ENCODE data around the gene EXOSC5. TPM values are rescaled to one million over a fixed set of nuclear protein-coding genes. Genes with fewer than 3 reads are reported as not detected.

Gene EXOSC5
- total RNA-seq, 1 experiment from 2014 or later = 58.7 TPM

DNA sequence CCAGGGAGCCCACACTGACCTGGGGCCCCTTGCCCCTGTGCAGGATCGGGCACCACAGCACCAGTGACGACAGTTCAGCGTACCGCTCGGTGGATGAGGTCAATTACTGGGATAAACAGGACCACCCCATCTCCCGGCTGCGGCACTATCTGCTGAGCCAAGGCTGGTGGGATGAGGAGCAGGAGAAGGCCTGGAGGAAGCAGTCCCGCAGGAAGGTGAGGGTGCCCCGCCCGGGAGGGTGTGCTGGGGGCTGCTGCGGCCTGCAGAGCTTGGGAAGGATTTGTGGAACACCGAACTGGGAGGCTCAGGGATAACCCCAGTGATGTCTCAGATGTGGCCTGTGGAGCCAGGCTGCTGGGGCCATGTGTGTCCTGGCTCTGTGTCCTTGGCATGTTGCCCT is 25.8 kb upstream of the EXOSC5 start:
- Mint-ChIP-seq H3K4me3 (peak overlapping the region in 1 of 2 experiments; percentile 40; a peak in 2 of 5 replicates), H3K27me3 (ENCODE audit: low read depth) (no peaks in the 10 kb centered on the region; the same call in none of the 2 replicates), H3K4me1 (peaks cover 12 to 17% of the 10 kb centered on the region in 2 experiments), H3K36me3 (ENCODE audit: insufficient read depth in 1 of 3, low read depth in 3 of 3) (peaks cover 12 to 49% (median 39%) of the 10 kb centered on the region in 3 experiments; a peak in 6 of 7 replicates), H3K9me3 (no peaks in the 10 kb centered on the region), H3K27ac (peak overlapping the region in 1 of 3 experiments; percentile 68; a peak in 1 of 7 replicates)
- Histone ChIP-seq H3K4me2 (ENCODE audit: insufficient read depth, insufficient read length, low read length) (no peak overlapping the region), H3K56ac (ENCODE audit: insufficient read length, low read depth, low read length) (no peak overlapping the region), H3T11ph (ENCODE audit: low read length) (no peak overlapping the region), H2BK20ac (ENCODE audit: low read depth, low read length, poor library complexity, severe bottlenecking) (no peak overlapping the region), H3K79me2 (ENCODE audit: insufficient read depth, low read length) (no peaks in the 10 kb centered on the region), H3K9ac (ENCODE audit: extremely low read depth, insufficient read length, low read length) (no peak overlapping the region), H3K4me1 (ENCODE audit: insufficient read depth, low read length) (no peaks in the 10 kb centered on the region), H2BK5ac (ENCODE audit: insufficient read length, low read length) (no peak overlapping the region), H3K27ac (ENCODE audit: insufficient read length, low read depth, low read length) (no peak overlapping the region), H3K27me3 (ENCODE audit: insufficient read depth, low read length) (no peaks in the 10 kb centered on the region), H2AK5ac (ENCODE audit: insufficient read length, low read length) (no peak overlapping the region), H2BK12ac (ENCODE audit: insufficient read length, low read depth, low read length) (no peak overlapping the region), H3K23ac (ENCODE audit: insufficient read length, low read depth, low read length) (no peak overlapping the region), H4K91ac (ENCODE audit: insufficient read length, low read depth, low read length) (no peak overlapping the region), H2BK15ac (ENCODE audit: low read depth, low read length) (no peak overlapping the region), H3K79me1 (ENCODE audit: insufficient read depth, low read depth, low read length, poor library complexity, severe bottlenecking) (no peaks in the 10 kb centered on the region), H3K9me3 (ENCODE audit: control insufficient read depth, low read depth, low read length) (no peaks in the 10 kb centered on the region), H2AFZ (ENCODE audit: low read length) (no peak overlapping the region), H2BK120ac (ENCODE audit: low read depth, low read length, poor library complexity, severe bottlenecking) (no peak overlapping the region), H4K5ac (ENCODE audit: insufficient read length, low read depth, low read length) (no peak overlapping the region), H4K20me1 (ENCODE audit: control insufficient read depth, insufficient read depth, insufficient read length) (peaks cover 2% of the 10 kb centered on the region), H3K23me2 (ENCODE audit: insufficient read length, low read depth, low read length, poor library complexity, severe bottlenecking) (peaks cover 5% of the 10 kb centered on the region), H3K14ac (ENCODE audit: insufficient read depth, low read length) (no peak overlapping the region), H4K8ac (replicated peaks; ENCODE audit: insufficient read length, low read depth, low read length) (no peak overlapping the region), H3K18ac (ENCODE audit: insufficient read length, low read depth, low read length) (no peak overlapping the region), H3K4ac (ENCODE audit: low read depth, low read length) (no peak overlapping the region)
- TF ChIP-seq, protein P1, sequence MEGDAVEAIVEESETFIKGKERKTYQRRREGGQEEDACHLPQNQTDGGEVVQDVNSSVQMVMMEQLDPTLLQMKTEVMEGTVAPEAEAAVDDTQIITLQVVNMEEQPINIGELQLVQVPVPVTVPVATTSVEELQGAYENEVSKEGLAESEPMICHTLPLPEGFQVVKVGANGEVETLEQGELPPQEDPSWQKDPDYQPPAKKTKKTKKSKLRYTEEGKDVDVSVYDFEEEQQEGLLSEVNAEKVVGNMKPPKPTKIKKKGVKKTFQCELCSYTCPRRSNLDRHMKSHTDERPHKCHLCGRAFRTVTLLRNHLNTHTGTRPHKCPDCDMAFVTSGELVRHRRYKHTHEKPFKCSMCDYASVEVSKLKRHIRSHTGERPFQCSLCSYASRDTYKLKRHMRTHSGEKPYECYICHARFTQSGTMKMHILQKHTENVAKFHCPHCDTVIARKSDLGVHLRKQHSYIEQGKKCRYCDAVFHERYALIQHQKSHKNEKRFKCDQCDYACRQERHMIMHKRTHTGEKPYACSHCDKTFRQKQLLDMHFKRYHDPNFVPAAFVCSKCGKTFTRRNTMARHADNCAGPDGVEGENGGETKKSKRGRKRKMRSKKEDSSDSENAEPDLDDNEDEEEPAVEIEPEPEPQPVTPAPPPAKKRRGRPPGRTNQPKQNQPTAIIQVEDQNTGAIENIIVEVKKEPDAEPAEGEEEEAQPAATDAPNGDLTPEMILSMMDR (conservative IDR thresholded peaks at IDR 0.05) = no peak
- WGBS (ENCODE audit: extremely low coverage, insufficient read length, low lambda C conversion rate) = no CpG with 5 or more reads among the region's 12 CpGs
- no peak for DNase-seq
